ENCODE data around the gene BDNF.

DNA sequence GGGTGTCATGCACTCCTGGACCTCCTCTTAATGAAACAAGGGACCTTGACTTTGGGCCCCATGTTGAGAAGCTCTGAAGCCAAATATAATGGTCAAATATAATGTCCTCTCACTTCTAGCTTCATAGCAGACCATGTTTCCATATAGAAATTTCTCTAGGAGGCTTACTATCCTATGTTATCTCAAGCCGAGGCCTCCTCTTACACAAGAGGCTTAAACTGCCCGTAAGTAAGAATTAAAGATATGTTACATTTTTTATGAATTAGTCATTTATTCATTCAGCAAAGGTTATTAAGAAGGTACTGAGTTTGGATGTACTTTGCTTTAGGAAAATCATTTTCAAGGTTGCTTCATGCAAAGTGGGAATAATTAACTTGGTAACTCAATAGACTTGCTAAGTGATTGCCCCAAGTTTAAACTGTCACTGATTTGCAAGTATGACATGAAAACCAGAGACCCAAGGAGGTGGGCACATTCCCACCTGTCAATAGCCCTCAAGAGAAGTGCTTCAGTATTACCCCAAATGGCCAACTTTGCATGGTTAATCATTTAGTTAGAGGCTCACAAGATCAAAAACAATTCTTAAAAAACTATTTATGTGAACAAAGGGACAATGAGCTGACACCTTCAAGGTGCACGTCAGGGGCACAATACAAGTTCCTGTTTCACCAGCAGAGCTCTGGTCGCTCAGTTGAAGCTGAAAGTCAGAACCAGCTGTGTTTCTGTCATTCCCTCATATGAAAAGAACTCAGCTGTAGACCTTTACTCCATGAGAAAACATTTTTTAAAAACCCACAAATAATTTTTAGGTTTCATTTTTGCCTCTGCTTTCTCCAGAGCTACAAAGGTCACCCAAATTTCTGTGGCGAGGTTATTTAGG lies 20.9 kb downstream of the BDNF start:
- TF ChIP-seq, protein P1, sequence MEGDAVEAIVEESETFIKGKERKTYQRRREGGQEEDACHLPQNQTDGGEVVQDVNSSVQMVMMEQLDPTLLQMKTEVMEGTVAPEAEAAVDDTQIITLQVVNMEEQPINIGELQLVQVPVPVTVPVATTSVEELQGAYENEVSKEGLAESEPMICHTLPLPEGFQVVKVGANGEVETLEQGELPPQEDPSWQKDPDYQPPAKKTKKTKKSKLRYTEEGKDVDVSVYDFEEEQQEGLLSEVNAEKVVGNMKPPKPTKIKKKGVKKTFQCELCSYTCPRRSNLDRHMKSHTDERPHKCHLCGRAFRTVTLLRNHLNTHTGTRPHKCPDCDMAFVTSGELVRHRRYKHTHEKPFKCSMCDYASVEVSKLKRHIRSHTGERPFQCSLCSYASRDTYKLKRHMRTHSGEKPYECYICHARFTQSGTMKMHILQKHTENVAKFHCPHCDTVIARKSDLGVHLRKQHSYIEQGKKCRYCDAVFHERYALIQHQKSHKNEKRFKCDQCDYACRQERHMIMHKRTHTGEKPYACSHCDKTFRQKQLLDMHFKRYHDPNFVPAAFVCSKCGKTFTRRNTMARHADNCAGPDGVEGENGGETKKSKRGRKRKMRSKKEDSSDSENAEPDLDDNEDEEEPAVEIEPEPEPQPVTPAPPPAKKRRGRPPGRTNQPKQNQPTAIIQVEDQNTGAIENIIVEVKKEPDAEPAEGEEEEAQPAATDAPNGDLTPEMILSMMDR (conservative IDR thresholded peaks at IDR 0.05): no peak
- no peak for TF ChIP-seq EZH2 (IDR thresholded peaks at IDR 0.05; ENCODE audit: low read depth)

All from PC-9 (cell line).